ENCODE measurements around the gene CD109.

- no peak for TF ChIP-seq POLR2A (IDR thresholded peaks at IDR 0.05)
- TF ChIP-seq, protein P1, sequence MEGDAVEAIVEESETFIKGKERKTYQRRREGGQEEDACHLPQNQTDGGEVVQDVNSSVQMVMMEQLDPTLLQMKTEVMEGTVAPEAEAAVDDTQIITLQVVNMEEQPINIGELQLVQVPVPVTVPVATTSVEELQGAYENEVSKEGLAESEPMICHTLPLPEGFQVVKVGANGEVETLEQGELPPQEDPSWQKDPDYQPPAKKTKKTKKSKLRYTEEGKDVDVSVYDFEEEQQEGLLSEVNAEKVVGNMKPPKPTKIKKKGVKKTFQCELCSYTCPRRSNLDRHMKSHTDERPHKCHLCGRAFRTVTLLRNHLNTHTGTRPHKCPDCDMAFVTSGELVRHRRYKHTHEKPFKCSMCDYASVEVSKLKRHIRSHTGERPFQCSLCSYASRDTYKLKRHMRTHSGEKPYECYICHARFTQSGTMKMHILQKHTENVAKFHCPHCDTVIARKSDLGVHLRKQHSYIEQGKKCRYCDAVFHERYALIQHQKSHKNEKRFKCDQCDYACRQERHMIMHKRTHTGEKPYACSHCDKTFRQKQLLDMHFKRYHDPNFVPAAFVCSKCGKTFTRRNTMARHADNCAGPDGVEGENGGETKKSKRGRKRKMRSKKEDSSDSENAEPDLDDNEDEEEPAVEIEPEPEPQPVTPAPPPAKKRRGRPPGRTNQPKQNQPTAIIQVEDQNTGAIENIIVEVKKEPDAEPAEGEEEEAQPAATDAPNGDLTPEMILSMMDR (IDR thresholded peaks at IDR 0.05), result no peak
Measured at GRCh38 chr6:73792738-73793137, 96.7 kb downstream of the CD109 start.
